IMR-90 (cell line): ENCODE data around the gene FBXL5. TPM values are rescaled to one million over a fixed set of nuclear protein-coding genes. Genes with fewer than 3 reads are reported as not detected.

ENCODE experiments used
- ATAC-seq: fragments of 200-7000 bp; cut with Tn5 transposase; 2 replicates; pipeline ENCODE4 v1.9.1; 2020; ENCODE audit warnings: low read depth, mild to moderate bottlenecking, moderate library complexity
- BruUV-seq: library from RNA; stranded (reverse); fragments of 400-500 nt; replicated peaks from 2 replicates; lab custom pipeline; 2021; lab: Mats Ljungman, UMichigan
- CTCF ChIA-PET: fragments of 300-600 bp; formaldehyde crosslinking; extraction: SDS; loops from one replicate; lab custom pipeline; 2021; ENCODE audit warnings: antibody characterized with exemption; lab: Yijun Ruan, JAX
- POLR2A ChIA-PET: fragments of 300-600 bp; sonication (Branson Sonifier 250); formaldehyde crosslinking; loops from one replicate; lab custom pipeline; 2022; ENCODE audit warnings: antibody characterized with exemption; ENCODE audit not compliant: unreplicated experiment; lab: Charles Lee
- DNase-seq: peaks from one replicate; pipeline ENCODE4 v3.0.0; 2013
- H2AFZ ChIP-seq: replicated peaks from 2 replicates; pipeline ENCODE3; 2013; ENCODE audit warnings: low read length, mild to moderate bottlenecking; ENCODE audit not compliant: poor library complexity
- H2AK5ac ChIP-seq: 2 replicates; pipeline ENCODE4 v1.6.1; 2013; ENCODE audit warnings: low read depth, low read length, inconsistent platforms
- H2AK9ac ChIP-seq: replicated peaks from 2 replicates; pipeline ENCODE3; 2013; ENCODE audit warnings: mild to moderate bottlenecking, low read depth, low read length, moderate library complexity; ENCODE audit not compliant: poor library complexity
- H2BK120ac ChIP-seq: 2 replicates; pipeline ENCODE4 v1.6.1; 2013; ENCODE audit warnings: low read depth, low read length, inconsistent platforms
- H2BK15ac ChIP-seq: 3 replicates; pipeline ENCODE4 v1.6.1; 2013; ENCODE audit warnings: low read depth, low read length, inconsistent platforms
- H2BK20ac ChIP-seq: 2 replicates; pipeline ENCODE4 v1.6.1; 2013; ENCODE audit warnings: low read depth, mild to moderate bottlenecking, inconsistent platforms, low read length, moderate library complexity
- H2BK5ac ChIP-seq: 2 replicates; pipeline ENCODE4 v1.6.1; 2013; ENCODE audit warnings: mild to moderate bottlenecking, low read depth, low read length, inconsistent platforms; ENCODE audit not compliant: poor library complexity, severe bottlenecking
- H3K14ac ChIP-seq: replicated peaks from 2 replicates; pipeline ENCODE4 v1.6.1; 2013; ENCODE audit warnings: low read depth, low read length, inconsistent platforms
- H3K18ac ChIP-seq: 2 replicates; pipeline ENCODE4 v1.6.1; 2013; ENCODE audit warnings: low read depth, low read length, control low read depth
- H3K23ac ChIP-seq: 2 replicates; pipeline ENCODE4 v1.6.1; 2013; ENCODE audit warnings: low read depth, low read length, inconsistent platforms
- H3K27ac ChIP-seq: 2 replicates; pipeline ENCODE4 v1.5.1; 2013; ENCODE audit warnings: mild to moderate bottlenecking, control low read depth, low read length; ENCODE audit not compliant: insufficient read depth
- H3K27me3 ChIP-seq: 2 replicates; pipeline ENCODE4 v1.6.1; 2013; ENCODE audit warnings: low read length; ENCODE audit not compliant: control insufficient read depth, insufficient read depth
- H3K36me3 ChIP-seq: 2 replicates; pipeline ENCODE4 v1.6.1; 2013; ENCODE audit warnings: low read length, mixed read lengths; ENCODE audit not compliant: control insufficient read depth, insufficient read depth
- H3K4ac ChIP-seq: 2 replicates; pipeline ENCODE4 v1.6.1; 2013; ENCODE audit warnings: low read depth, low read length, inconsistent platforms
- H3K4me1 ChIP-seq: 2 replicates; pipeline ENCODE4 v1.6.1; 2013; ENCODE audit warnings: low read length, mixed read lengths; ENCODE audit not compliant: control insufficient read depth, insufficient read depth
- H3K4me2 ChIP-seq: 2 replicates; pipeline ENCODE4 v1.6.1; 2013; ENCODE audit warnings: low read depth, mild to moderate bottlenecking, control low read depth, low read length, moderate library complexity
- H3K4me3 ChIP-seq: 2 replicates; pipeline ENCODE4 v1.5.1; 2013; ENCODE audit warnings: low read depth, mild to moderate bottlenecking, control low read depth, low read length, moderate library complexity; ENCODE audit not compliant: insufficient read depth
- H3K56ac ChIP-seq: 2 replicates; pipeline ENCODE4 v1.6.1; 2013; ENCODE audit warnings: low read length, inconsistent platforms; ENCODE audit not compliant: insufficient read depth; ENCODE audit errors: extremely low read depth
- H3K79me1 ChIP-seq, 2 experiments: 2 replicates each; pipeline ENCODE4 v1.6.1; 2013; ENCODE audit warnings: low read length in 2 of 2, inconsistent platforms in 1 of 2, low read depth in 1 of 2
- H3K9ac ChIP-seq: 2 replicates; pipeline ENCODE4 v1.6.1; 2013; ENCODE audit warnings: low read depth, low read length, control low read depth
- H3K9me1 ChIP-seq: 2 replicates; pipeline ENCODE4 v1.6.1; 2013; ENCODE audit warnings: low read length, inconsistent platforms; ENCODE audit not compliant: insufficient read depth
- H3K9me3 ChIP-seq: 2 replicates; pipeline ENCODE4 v1.6.1; 2013; ENCODE audit warnings: low read length; ENCODE audit not compliant: control insufficient read depth, insufficient read depth
- H4K20me1 ChIP-seq: 2 replicates; pipeline ENCODE4 v1.6.1; 2013; ENCODE audit warnings: low read length, inconsistent platforms; ENCODE audit not compliant: insufficient read depth
- H4K5ac ChIP-seq: 2 replicates; pipeline ENCODE4 v1.6.1; 2013; ENCODE audit warnings: mild to moderate bottlenecking, low read depth, low read length, control low read depth
- H4K8ac ChIP-seq, 2 experiments: 2 replicates each; pipeline ENCODE4 v1.6.1; 2013; ENCODE audit warnings: low read depth in 2 of 2, low read length in 2 of 2, control low read depth in 1 of 2, inconsistent platforms in 1 of 2
- H4K91ac ChIP-seq: 2 replicates; pipeline ENCODE4 v1.6.1; 2013; ENCODE audit warnings: low read depth, low read length, inconsistent platforms; ENCODE audit not compliant: insufficient read depth
- CEBPB ChIP-seq: IDR thresholded peaks from 2 replicates; pipeline ENCODE4 v1.6.1; 2012; ENCODE audit warnings: low read depth, low read length, improper control_type of control experiment
- MAFK ChIP-seq: IDR thresholded peaks from 2 replicates; pipeline ENCODE4 v1.6.1; 2012; ENCODE audit warnings: low read depth, low read length, improper control_type of control experiment
- WGBS, 2 experiments: methylation state at CpG; one replicate each; pipeline versions ENCODE4 v1.1.5 to v1.1.7; 2013; ENCODE audit warnings: missing lambda C conversion rate in 2 of 2; ENCODE audit not compliant: insufficient read length in 1 of 2; ENCODE audit errors: extremely low coverage in 2 of 2; 5-methylcytosine and 5-hydroxymethylcytosine counted together
- dilution Hi-C: fragments of 300-500 bp; cut with HindIII; formaldehyde crosslinking; loops from one replicate; pipeline ENCODE4 v1.14.3; 2018; ENCODE audit warnings: low sequenced_read_pairs; ENCODE audit not compliant: unreplicated experiment
- in situ Hi-C: fragments of 300-500 bp; cut with MboI; formaldehyde crosslinking; loops from 3 replicates; pipeline ENCODE4 v1.14.3; 2019; ENCODE audit warnings: low sequenced_read_pairs, inconsistent platforms, mixed read lengths
- intact Hi-C: fragments of 100-400 bp; cut with micrococcal nuclease; formaldehyde crosslinking; loops from 2 replicates; pipeline ENCODE4 v1.10.0; 2022
- polyA plus RNA-seq, 3 experiments: library from polyadenylated mRNA; depleted of rRNA; stranded (reverse); fragments of >200 nt; gene quantifications; 2 replicates each; pipeline ENCODE4 v1.2.3, GENCODE V29; 2012; ENCODE audit warnings: low replicate concordance in 1 of 3
- total RNA-seq: library from RNA; depleted of rRNA; stranded (reverse); fragments of >200 nt; gene quantifications from 2 replicates; pipeline ENCODE4 v1.2.3, GENCODE V29; 2012

The FBXL5 gene
- total and polyA plus RNA-seq, 2 of the 4 experiments (the other 2 are of a cell fraction) = 20.3 to 62.6 TPM

GRCh38 chr4:15682242-15683142, 27.3 kb upstream of the FBXL5 start:
- BruUV-seq = no TSS peak
- Histone ChIP-seq H3K27me3 (no peaks in the 10 kb centered on the region), H3K56ac (peak overlapping the region; percentile 98), H2AK9ac (peak overlapping the region; percentile 94), H2BK15ac (peak overlapping the region; percentile 35; the same call in 2 of the 3 replicates), H3K23ac (peak overlapping the region; percentile 93), H3K4me1 (peaks cover 4% of the 10 kb centered on the region), H3K4me2 (peak overlapping the region; percentile 99), H3K9ac (peak overlapping the region; percentile 99), H3K36me3 (peaks cover 6% of the 10 kb centered on the region), H3K9me3 (no peaks in the 10 kb centered on the region), H2BK120ac (peak overlapping the region; percentile 80), H4K91ac (peak overlapping the region; percentile 94), H3K18ac (peak overlapping the region; percentile 91), H2BK20ac (no peak overlapping the region; the same call in 1 of the 2 replicates), H4K5ac (peak overlapping the region; percentile 95), H3K4ac (peak overlapping the region; percentile 96), H3K79me1 (peaks cover 19 to 40% of the 10 kb centered on the region in 2 experiments), H3K9me1 (peaks cover 6% of the 10 kb centered on the region), H3K27ac (peak overlapping the region; percentile 98), H2AFZ (no peak overlapping the region), H3K4me3 (peak overlapping the region; percentile 86), H2AK5ac (peak overlapping the region; percentile 93), H4K8ac (peak overlapping the region; percentile 87 to 95), H2BK5ac (peak overlapping the region; percentile 94), H4K20me1 (no peaks in the 10 kb centered on the region), H3K14ac (peak overlapping the region; percentile 98)
- ChIA-PET CTCF (interaction anchor here (1.0 kb wide), 1 partner anchor 13 kb away, joined by 3 read pairs; no protein-coding TSS in a partner anchor), POLR2A (no interaction called here)
- in situ Hi-C loops (loop anchor here (25.0 kb wide), 1 partner anchor 670 kb away; the partner anchor contains the start of gene CPEB2), intact Hi-C loops (loop anchor here (1.0 kb wide), 1 partner anchor 8 kb away; no protein-coding TSS in a partner anchor), dilution Hi-C loops (no loop called here)
- DNase-seq (peak; percentile 17), ATAC-seq (no peak)
- TF ChIP-seq CEBPB = peak; percentile 72
- TF ChIP-seq MAFK = no peak
- no CpG with 5 or more reads among the region's 6 CpGs for WGBS, 2 experiments
